ENCODE data around the gene KRT4.

Gene KRT4

GRCh38 chr12:52835271-52836041 lies 21.5 kb upstream of the KRT4 start:
- ChIA-PET CTCF (interaction anchor here (0.8 kb wide), 1 partner anchor 44 kb away, joined by 3 read pairs; no protein-coding TSS in a partner anchor), POLR2A (no interaction called here)
- no peak for DNase-seq (ENCODE audit: extremely low spot score)
- TF ChIP-seq L3MBTL2 (conservative IDR thresholded peaks at IDR 0.05) (no peak), SP1 (IDR thresholded peaks at IDR 0.05) (no peak)

GRCh38 chr12:52834727-52835001 lies 20.7 kb upstream of the KRT4 start:
- POLR2A ChIA-PET, result no interaction called here
- DNase-seq (ENCODE audit: extremely low spot score), result no peak
- CTCF ChIA-PET, result no interaction called here
- TF ChIP-seq HDGF (IDR thresholded peaks at IDR 0.05; ENCODE audit: borderline replicate concordance) (no peak), FOXM1 (IDR thresholded peaks at IDR 0.05; ENCODE audit: borderline replicate concordance) (no peak), ZNF384 (IDR thresholded peaks at IDR 0.05) (no peak), LEF1 (IDR thresholded peaks at IDR 0.05; ENCODE audit: borderline replicate concordance) (no peak), TARDBP (IDR thresholded peaks at IDR 0.05) (no peak), SP1 (IDR thresholded peaks at IDR 0.05) (no peak), FOXK2 (IDR thresholded peaks at IDR 0.05) (no peak), PKNOX1 (IDR thresholded peaks at IDR 0.05) (no peak), ARNT (IDR thresholded peaks at IDR 0.05) (no peak), BHLHE40 (IDR thresholded peaks at IDR 0.05; ENCODE audit: borderline replicate concordance) (no peak), ELF4 (IDR thresholded peaks at IDR 0.05) (no peak), L3MBTL2 (conservative IDR thresholded peaks at IDR 0.05) (no peak)

- TF ChIP-seq NFRKB (IDR thresholded peaks at IDR 0.05) (no peak), FOXM1 (IDR thresholded peaks at IDR 0.05; ENCODE audit: borderline replicate concordance) (no peak), HDGF (IDR thresholded peaks at IDR 0.05; ENCODE audit: borderline replicate concordance) (no peak), PKNOX1 (IDR thresholded peaks at IDR 0.05) (no peak), SUZ12 (IDR thresholded peaks at IDR 0.05) (no peak), ARNT (IDR thresholded peaks at IDR 0.05) (no peak), ELF4 (IDR thresholded peaks at IDR 0.05) (no peak)
- DNase-seq (ENCODE audit: extremely low spot score), result no peak
- CTCF ChIA-PET, result no interaction called here
- POLR2A ChIA-PET, result no interaction called here
These were observed 20.2 kb upstream of the KRT4 start, which contains the start of gene KRT79 for GRCh38 chr12:52833922-52834726. Gene KRT79, minus strand, starts transcription at chr12:52834311. Its CDS starts 51 bp downstream, at chr12:52834260.

- POLR2A ChIA-PET, result no interaction called here
- TF ChIP-seq TARDBP (IDR thresholded peaks at IDR 0.05) (no peak), LEF1 (IDR thresholded peaks at IDR 0.05; ENCODE audit: borderline replicate concordance) (no peak), BHLHE40 (IDR thresholded peaks at IDR 0.05; ENCODE audit: borderline replicate concordance) (no peak), FOXK2 (IDR thresholded peaks at IDR 0.05) (no peak), FOXA1 (IDR thresholded peaks at IDR 0.05) (no peak), FOXM1 (IDR thresholded peaks at IDR 0.05; ENCODE audit: borderline replicate concordance) (no peak), PKNOX1 (IDR thresholded peaks at IDR 0.05) (no peak), L3MBTL2 (conservative IDR thresholded peaks at IDR 0.05) (no peak), ARNT (IDR thresholded peaks at IDR 0.05) (no peak), ELF4 (IDR thresholded peaks at IDR 0.05) (no peak), SUZ12 (IDR thresholded peaks at IDR 0.05) (no peak), NFRKB (IDR thresholded peaks at IDR 0.05) (no peak), ZNF384 (IDR thresholded peaks at IDR 0.05) (no peak), CTBP1 (IDR thresholded peaks at IDR 0.05; ENCODE audit: borderline replicate concordance) (no peak), SP1 (IDR thresholded peaks at IDR 0.05) (no peak), HDGF (IDR thresholded peaks at IDR 0.05; ENCODE audit: borderline replicate concordance) (no peak)
- CTCF ChIA-PET, result interaction anchor here (0.6 kb wide), 1 partner anchor 57 kb away, joined by 3 read pairs; no protein-coding TSS in a partner anchor
- DNase-seq (ENCODE audit: extremely low spot score), result no peak
These were observed 19.3 kb upstream of the KRT4 start for GRCh38 chr12:52832985-52833905.

- ChIA-PET CTCF (no interaction called here), POLR2A (no interaction called here)
- no peak for TF ChIP-seq ZNF384 (IDR thresholded peaks at IDR 0.05)
- no peak for TF ChIP-seq PKNOX1 (IDR thresholded peaks at IDR 0.05)
- no peak for TF ChIP-seq NFRKB (IDR thresholded peaks at IDR 0.05)
- TF ChIP-seq LEF1 (IDR thresholded peaks at IDR 0.05; ENCODE audit: borderline replicate concordance), result no peak
- no peak for TF ChIP-seq SUZ12 (IDR thresholded peaks at IDR 0.05)
- no peak for TF ChIP-seq FOXA1 (IDR thresholded peaks at IDR 0.05)
- no peak for TF ChIP-seq SP1 (IDR thresholded peaks at IDR 0.05)
- TF ChIP-seq CTBP1 (IDR thresholded peaks at IDR 0.05; ENCODE audit: borderline replicate concordance), result no peak
- no peak for TF ChIP-seq BHLHE40 (IDR thresholded peaks at IDR 0.05; ENCODE audit: borderline replicate concordance)
- TF ChIP-seq FOXK2 (IDR thresholded peaks at IDR 0.05), result no peak
- TF ChIP-seq HDGF (IDR thresholded peaks at IDR 0.05; ENCODE audit: borderline replicate concordance), result no peak
- TF ChIP-seq ELF4 (IDR thresholded peaks at IDR 0.05), result no peak
- TF ChIP-seq TARDBP (IDR thresholded peaks at IDR 0.05), result no peak
- no peak for TF ChIP-seq L3MBTL2 (conservative IDR thresholded peaks at IDR 0.05)
- DNase-seq (ENCODE audit: extremely low spot score), result no peak
These were observed 18.5 kb upstream of the KRT4 start for GRCh38 chr12:52832451-52832850.

Measured in HEK293T (cell line).